ENCODE results near the gene ZBTB46. TPM values are rescaled to one million over a fixed set of nuclear protein-coding genes. Genes with fewer than 3 reads are reported as not detected.
A peak's percentile ranks its signal among the peaks of the same experiment; 100 is the strongest.
"Not testable (repeated sequence)": the region's sequence is repeated elsewhere in the genome, so short reads cannot be mapped to it uniquely, and the experiment has no call there.

ZBTB46 gene
- total RNA-seq, 2 experiments from 2014 or later: 0.10 TPM; not detected in 1

DNA sequence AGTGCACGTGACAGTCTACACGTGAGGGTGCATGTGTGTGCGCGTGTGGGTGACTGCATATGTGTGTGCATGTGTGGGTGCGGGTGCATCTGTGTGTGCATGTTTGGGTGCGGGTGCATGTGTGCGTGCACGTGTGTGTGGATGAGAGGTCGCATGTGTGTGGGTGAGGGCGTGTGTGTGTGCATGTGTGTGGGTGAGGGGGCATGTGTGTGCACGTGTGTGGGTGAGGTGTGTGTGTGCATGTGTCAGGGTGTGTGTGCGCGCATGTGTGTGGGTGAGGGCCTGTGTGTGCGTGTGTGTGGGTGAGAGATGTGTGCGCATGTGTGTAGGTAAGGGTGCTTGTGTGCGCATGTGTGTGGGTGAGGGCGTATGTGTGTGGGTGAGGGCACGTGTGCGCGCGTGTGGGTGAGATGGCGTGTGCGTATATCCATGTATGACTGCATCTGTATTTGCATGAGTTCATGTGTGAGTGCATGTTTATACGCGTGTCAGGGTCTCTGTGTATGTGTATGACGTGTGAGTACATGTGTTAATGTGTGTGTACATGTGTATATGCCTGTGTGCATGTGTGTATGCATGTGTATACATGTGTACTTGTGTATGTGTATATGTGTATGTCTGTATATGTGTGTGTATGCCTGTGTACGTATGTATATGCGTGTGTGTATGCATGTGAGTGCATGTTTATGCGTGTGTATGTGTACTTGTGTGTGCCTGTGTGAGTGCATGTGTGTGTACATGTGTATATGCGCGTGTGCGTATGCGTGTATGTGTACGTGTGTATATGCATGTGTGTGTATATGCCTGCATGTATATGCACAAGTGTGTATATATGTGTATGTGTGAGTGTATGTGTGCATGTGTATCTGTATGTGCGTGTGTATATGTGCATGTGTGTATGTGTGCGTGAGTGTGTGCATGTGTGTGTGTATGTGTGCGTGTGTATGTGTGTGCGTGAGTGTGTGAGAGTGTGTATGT is 98.7 kb downstream of the ZBTB46 start:
- H3K9me3 Mint-ChIP-seq (ENCODE audit: insufficient read depth): peaks cover 3% of the 10 kb centered on the region
- peaks cover 51% of the 10 kb centered on the region for H3K36me3 Mint-ChIP-seq (ENCODE audit: low read depth)
- H3K4me3 Mint-ChIP-seq: no peak overlapping the region
- H3K27ac Mint-ChIP-seq: no peak overlapping the region
- peak; percentile 20 for DNase-seq
- H3K4me1 Mint-ChIP-seq (ENCODE audit: low read depth): peaks cover 42% of the 10 kb centered on the region
- no peaks in the 10 kb centered on the region for H3K27me3 Mint-ChIP-seq (ENCODE audit: low read depth)
- ATAC-seq: no peak
- CTCF ChIA-PET: no interaction called here
- POLR2A ChIA-PET: interaction anchor here (1.2 kb wide), 1 partner anchor 25 kb away, joined by 3 read pairs; the partner anchor contains the start of genes ARFRP1 and ZGPAT

DNA sequence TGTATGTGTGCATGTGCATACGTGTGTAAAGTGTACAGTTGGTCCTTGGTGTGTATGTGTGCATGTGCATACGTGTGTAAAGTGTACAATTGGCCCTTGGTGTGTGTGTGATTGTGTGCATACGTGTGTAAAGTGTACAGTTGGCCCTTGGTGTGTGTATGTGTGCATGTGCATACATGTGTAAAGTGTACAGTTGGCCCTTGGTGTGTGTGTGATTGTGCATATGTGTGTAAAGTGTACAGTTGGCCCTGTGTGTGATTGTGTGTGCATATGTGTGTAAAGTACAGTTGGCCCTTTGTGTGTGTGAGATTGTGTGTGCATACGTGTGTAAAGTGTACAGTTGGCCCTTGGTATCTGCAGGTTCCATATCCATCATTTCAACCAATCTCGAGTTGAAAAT is 99.7 kb downstream of the ZBTB46 start:
- H3K27me3 Mint-ChIP-seq (ENCODE audit: low read depth): no peaks in the 10 kb centered on the region
- ChIA-PET CTCF (interaction anchor here (1.1 kb wide), 1 partner anchor 24 kb away, joined by 3 read pairs; the partner anchor contains the start of genes ARFRP1 and ZGPAT), POLR2A (interaction anchor here (1.0 to 1.1 kb wide), 2 partner anchors 24 to 131 kb away, joined by 4 read pairs; partner anchors contain the start of genes ARFRP1 and ZGPAT)
- no peak for ATAC-seq
- H3K4me3 Mint-ChIP-seq: no peak overlapping the region
- no peak overlapping the region for H3K27ac Mint-ChIP-seq
- no peak for DNase-seq
- H3K4me1 Mint-ChIP-seq (ENCODE audit: low read depth): peaks cover 44% of the 10 kb centered on the region
- peaks cover 50% of the 10 kb centered on the region for H3K36me3 Mint-ChIP-seq (ENCODE audit: low read depth)
- peaks cover 3% of the 10 kb centered on the region for H3K9me3 Mint-ChIP-seq (ENCODE audit: insufficient read depth)

DNA sequence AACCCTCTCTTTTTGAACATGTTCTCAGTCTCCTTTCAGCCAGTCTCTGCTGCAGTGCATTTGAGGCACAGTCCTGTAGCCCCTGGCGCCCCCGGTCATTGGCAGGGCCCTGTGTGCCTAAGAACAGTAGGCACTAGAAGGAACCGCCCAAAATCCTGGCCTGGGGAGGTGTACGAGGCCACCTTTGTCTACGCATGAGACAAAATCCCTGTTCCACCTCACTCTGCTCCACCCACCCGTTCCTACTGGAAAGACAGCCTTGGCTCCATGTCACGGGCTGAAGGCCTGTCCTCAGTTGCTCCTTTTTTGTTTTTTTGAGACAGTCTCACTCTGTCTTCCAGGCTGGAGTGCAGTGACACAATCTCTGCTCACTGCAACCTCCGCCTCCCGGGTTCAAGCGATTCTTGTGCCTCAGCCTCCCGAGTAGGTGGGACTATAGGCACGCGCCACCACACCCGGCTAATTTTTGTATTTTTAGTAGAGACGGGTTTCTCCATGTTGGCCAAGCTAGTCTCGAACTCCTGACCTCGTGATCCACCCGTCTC is 100.8 kb downstream of the ZBTB46 start:
- ChIA-PET CTCF (interaction anchor here (1.1 kb wide), 1 partner anchor 23 kb away, joined by 3 read pairs; the partner anchor contains the start of genes ARFRP1 and ZGPAT), POLR2A (interaction anchor here (1.0 to 1.1 kb wide), 2 partner anchors 23 to 132 kb away, joined by 4 read pairs; partner anchors contain the start of genes ARFRP1 and ZGPAT)
- H3K9me3 Mint-ChIP-seq (ENCODE audit: insufficient read depth); ATAC-seq; H3K4me3 Mint-ChIP-seq; H3K27ac Mint-ChIP-seq; H3K27me3 Mint-ChIP-seq (ENCODE audit: low read depth): not testable (repeated sequence)
- Mint-ChIP-seq H3K4me1 (ENCODE audit: low read depth) (peaks cover 32% of the 10 kb centered on the region), H3K36me3 (ENCODE audit: low read depth) (peaks cover 47% of the 10 kb centered on the region)
- peak; percentile 20 for DNase-seq

DNA sequence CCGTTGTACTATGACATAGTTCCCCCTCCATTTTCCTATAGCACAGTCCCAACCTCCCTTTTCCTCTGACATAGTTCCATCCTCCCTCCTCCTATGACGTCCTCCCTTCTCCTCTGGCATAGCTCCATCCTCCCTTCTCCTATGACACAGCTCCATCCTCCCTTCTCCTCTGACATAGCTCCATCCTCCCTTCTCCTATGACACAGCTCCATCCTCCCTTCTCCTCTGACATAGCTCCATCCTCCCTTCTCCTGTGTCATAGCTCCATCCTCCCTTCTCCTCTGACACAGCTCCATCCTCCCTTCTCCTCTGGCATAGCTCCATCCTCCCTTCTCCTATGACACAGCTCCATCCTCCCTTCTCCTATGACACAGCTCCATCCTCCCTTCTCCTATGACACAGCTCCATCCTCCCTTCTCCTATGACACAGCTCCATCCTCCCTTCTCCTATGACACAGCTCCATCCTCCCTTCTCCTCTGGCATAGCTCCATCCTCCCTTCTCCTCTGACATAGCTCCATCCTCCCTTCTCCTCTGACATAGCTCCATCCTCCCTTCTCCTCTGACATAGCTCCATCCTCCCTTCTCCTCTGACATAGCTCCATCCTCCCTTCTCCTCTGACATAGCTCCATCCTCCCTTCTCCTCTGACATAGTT is 108.0 kb downstream of the ZBTB46 start:
- H3K27ac Mint-ChIP-seq; H3K4me3 Mint-ChIP-seq; ATAC-seq; H3K27me3 Mint-ChIP-seq (ENCODE audit: low read depth); DNase-seq; CTCF ChIA-PET: not testable (repeated sequence)
- peaks cover 32% of the 10 kb centered on the region for H3K4me1 Mint-ChIP-seq (ENCODE audit: low read depth)
- H3K9me3 Mint-ChIP-seq (ENCODE audit: insufficient read depth): peaks cover 10% of the 10 kb centered on the region
- peaks cover 67% of the 10 kb centered on the region for H3K36me3 Mint-ChIP-seq (ENCODE audit: low read depth)
- POLR2A ChIA-PET: interaction anchor here (1.5 to 2.2 kb wide), 2 partner anchors 14 to 15 kb away, joined by 4 to 12 read pairs; partner anchors contain the start of genes ARFRP1, LIME1 and ZGPAT

DNA sequence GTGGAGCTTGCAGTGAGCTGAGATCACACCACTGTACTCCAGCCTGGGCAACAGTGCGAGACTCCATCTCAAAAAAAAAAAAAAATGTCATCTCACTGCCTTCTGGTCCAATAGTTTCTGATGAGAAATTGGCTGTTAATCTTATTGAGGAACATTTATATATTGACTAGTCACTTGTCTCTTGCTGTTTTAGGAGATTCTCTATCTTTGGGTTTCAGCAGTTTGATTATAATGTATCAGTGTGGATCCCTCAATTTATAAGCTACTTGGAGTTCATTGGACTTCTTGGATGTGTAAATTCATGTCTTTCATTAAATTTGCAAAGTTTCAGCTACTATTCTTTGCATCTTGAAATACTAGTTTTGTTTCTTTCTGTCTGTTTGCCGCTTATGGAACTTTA is 112.1 kb downstream of the ZBTB46 start:
- POLR2A ChIA-PET: no interaction called here
- Mint-ChIP-seq H3K4me1 (ENCODE audit: low read depth) (peaks cover 22% of the 10 kb centered on the region), H3K27me3 (ENCODE audit: low read depth) (no peaks in the 10 kb centered on the region), H3K36me3 (ENCODE audit: low read depth) (peaks cover 78% of the 10 kb centered on the region), H3K4me3 (no peak overlapping the region), H3K27ac (no peak overlapping the region), H3K9me3 (ENCODE audit: insufficient read depth) (peaks cover 12% of the 10 kb centered on the region)
- ATAC-seq: no peak
- CTCF ChIA-PET: interaction anchor here (0.9 to 1.2 kb wide), 2 partner anchors 11 to 17 kb away, joined by 3 to 10 read pairs; partner anchors contain the start of genes ARFRP1, LIME1 and ZGPAT
- no peak for DNase-seq

DNA sequence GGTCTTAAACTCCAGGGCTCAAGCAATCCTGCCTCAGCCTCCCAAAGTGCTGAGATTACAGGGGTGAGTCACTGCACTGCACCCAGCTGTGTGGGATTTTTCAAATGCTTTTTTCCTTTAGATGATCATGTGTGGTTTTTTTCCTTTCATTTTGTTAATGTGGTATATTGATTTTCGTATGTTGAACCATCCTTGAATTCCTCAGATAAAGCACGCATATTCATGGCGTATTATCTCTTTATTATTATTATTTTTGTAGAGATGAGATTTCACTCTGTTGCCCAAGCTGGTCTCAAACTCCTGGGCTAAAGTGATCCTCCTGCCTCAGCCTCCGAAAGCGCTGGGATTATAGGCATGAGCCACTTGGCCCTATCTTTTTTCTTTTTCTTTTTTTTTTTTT is 116.2 kb downstream of the ZBTB46 start:
- H3K27me3 Mint-ChIP-seq (ENCODE audit: low read depth): no peaks in the 10 kb centered on the region
- no peak overlapping the region for H3K27ac Mint-ChIP-seq
- no peak overlapping the region for H3K4me3 Mint-ChIP-seq
- H3K36me3 Mint-ChIP-seq (ENCODE audit: low read depth): peaks cover 88% of the 10 kb centered on the region
- peaks cover 12% of the 10 kb centered on the region for H3K9me3 Mint-ChIP-seq (ENCODE audit: insufficient read depth)
- CTCF ChIA-PET: interaction anchor here (1.3 kb wide), 1 partner anchor 7 kb away, joined by 4 read pairs; the partner anchor contains the start of genes ARFRP1 and ZGPAT
- ATAC-seq: no peak
- H3K4me1 Mint-ChIP-seq (ENCODE audit: low read depth): peaks cover 32% of the 10 kb centered on the region
- DNase-seq: no peak
- POLR2A ChIA-PET: interaction anchor here (1.0 kb wide), 1 partner anchor 13 kb away, joined by 3 read pairs; no protein-coding TSS in a partner anchor

DNA sequence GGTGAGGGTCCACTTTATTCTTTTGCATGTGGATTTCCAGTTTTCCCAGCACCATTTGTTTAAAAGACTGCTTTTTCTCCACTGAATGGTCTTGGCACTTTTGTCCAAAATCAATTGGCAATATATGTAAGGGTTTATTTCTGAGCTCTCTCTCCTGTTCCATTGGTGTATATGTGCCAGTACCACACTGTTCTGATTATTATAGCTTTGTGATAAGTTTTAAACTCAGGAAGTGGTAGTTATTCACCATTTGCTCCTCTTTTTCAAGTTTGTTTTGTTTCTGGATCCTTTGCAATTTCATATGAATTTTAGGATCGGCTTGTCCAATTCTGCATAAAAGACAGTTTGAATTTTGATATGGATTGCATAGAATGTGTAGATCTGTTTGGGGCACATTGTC is 118.9 kb downstream of the ZBTB46 start:
- Mint-ChIP-seq H3K4me3 (no peak overlapping the region), H3K9me3 (ENCODE audit: insufficient read depth) (peaks cover 5% of the 10 kb centered on the region), H3K4me1 (ENCODE audit: low read depth) (peaks cover 39% of the 10 kb centered on the region), H3K27ac (no peak overlapping the region), H3K36me3 (ENCODE audit: low read depth) (peaks cover 79% of the 10 kb centered on the region), H3K27me3 (ENCODE audit: low read depth) (no peaks in the 10 kb centered on the region)
- ATAC-seq: no peak
- ChIA-PET CTCF (interaction anchor here (1.3 kb wide), 1 partner anchor 262 kb away, joined by 3 read pairs; no protein-coding TSS in a partner anchor), POLR2A (no interaction called here)
- DNase-seq: no peak

DNA sequence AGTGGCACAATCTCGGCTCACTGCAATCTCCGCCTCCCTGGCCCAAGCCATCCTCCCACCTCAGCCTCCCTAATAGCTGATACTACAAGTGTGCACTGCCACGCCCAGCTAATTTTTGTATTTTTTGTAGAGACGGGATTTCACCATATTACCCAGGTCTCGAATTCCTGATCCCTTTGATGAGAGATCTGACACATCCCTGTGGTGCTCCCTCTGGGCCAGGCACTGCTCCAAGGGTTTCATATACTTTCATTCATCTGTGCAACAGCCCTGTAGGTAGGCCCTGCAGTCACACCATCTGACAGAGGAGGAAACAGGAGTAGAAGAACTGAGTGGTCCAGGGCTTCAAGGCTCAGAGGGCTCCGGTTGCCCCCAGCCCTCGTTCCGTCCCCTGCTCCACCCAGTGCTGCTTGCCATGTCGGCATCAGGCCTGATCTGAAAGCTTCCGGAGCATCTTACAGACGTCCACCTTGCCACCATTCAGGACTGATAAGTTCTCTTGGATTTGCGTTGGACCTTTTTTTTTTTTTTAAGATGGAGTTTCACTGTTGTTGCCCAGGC is 119.9 kb downstream of the ZBTB46 start:
- H3K36me3 Mint-ChIP-seq (ENCODE audit: low read depth): peaks cover 77% of the 10 kb centered on the region
- H3K4me3 Mint-ChIP-seq: no peak overlapping the region
- no peaks in the 10 kb centered on the region for H3K27me3 Mint-ChIP-seq (ENCODE audit: low read depth)
- ATAC-seq: no peak
- CTCF ChIA-PET: interaction anchor here (1.2 to 1.3 kb wide), 2 partner anchors 16 to 263 kb away, joined by 3 to 6 read pairs; no protein-coding TSS in a partner anchor
- H3K27ac Mint-ChIP-seq: no peak overlapping the region
- H3K4me1 Mint-ChIP-seq (ENCODE audit: low read depth): peaks cover 45% of the 10 kb centered on the region
- DNase-seq: no peak
- peaks cover 3% of the 10 kb centered on the region for H3K9me3 Mint-ChIP-seq (ENCODE audit: insufficient read depth)
- POLR2A ChIA-PET: interaction anchor here (0.8 kb wide), 1 partner anchor 32 kb away, joined by 3 read pairs; no protein-coding TSS in a partner anchor

DNA sequence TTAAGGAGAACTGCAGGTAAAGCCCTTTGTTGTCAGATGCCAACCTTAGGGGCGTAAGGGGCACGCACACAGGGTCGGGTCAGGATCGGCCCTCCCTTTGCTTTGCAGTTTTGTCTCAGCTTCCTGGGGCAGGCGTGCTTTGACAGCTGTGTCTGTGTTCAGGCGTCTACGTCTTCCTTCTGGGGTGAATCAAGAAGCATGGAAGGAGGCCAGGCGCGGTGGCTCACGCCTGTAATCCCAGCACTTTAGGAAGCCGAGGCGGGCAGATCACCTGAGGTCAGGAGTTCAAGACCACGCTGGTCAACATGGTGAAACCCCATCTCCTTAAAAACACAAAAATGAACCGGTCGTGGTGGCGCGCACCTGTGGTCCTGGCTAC is 121.9 kb downstream of the ZBTB46 start:
- Mint-ChIP-seq H3K27ac (peak overlapping the region; percentile 34), H3K4me3 (peak overlapping the region; percentile 90), H3K9me3 (ENCODE audit: insufficient read depth) (no peaks in the 10 kb centered on the region), H3K27me3 (ENCODE audit: low read depth) (no peaks in the 10 kb centered on the region), H3K4me1 (ENCODE audit: low read depth) (peaks cover 45% of the 10 kb centered on the region), H3K36me3 (ENCODE audit: low read depth) (peaks cover 78% of the 10 kb centered on the region)
- peak; percentile 20 for DNase-seq
- ChIA-PET POLR2A (interaction anchor here (0.6 to 2.0 kb wide), 3 partner anchors 9 to 51 kb away, joined by 3 to 5 read pairs (median 3); partner anchors contain the start of gene RTEL1), CTCF (interaction anchor here (1.9 to 4.2 kb wide), 3 partner anchors 28 to 155 kb away, joined by 15 to 70 read pairs (median 46); partner anchors contain the start of genes LIME1, SLC2A4RG and TPD52L2)
- ATAC-seq: no peak

DNA sequence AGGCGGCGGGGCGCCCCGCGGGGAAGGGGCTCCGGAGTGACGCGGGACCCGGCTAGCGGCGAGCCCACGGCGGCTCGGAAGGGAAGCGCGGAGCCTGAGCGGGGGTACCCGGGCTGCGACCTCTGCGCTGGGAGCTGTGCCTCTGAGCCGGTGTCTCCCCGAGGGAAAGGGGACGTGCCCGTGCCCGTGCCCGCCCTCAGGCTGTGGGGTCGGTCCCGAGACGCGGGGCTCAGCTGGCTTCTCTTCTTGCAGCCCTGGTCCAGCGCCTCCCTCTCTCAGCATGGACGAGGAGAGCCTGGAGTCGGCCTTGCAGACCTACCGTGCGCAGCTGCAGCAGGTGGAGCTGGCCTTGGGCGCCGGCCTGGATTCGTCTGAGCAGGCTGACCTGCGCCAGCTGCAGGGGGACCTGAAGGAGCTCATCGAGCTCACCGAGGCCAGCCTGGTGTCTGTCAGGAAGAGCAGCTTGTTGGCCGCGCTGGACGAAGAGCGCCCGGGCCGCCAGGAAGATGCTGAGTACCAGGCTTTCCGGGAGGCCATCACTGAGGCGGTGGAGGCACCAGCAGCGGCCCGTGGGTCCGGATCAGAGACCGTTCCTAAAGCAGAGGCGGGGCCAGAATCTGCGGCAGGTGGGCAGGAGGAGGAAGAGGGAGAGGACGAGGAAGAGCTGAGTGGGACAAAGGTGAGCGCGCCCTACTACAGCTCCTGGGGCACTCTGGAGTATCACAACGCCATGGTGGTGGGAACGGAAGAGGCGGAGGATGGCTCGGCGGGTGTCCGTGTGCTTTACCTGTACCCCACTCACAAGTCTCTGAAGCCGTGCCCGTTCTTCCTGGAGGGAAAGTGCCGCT is 122.5 kb downstream of the ZBTB46 start:
- H3K4me1 Mint-ChIP-seq (ENCODE audit: low read depth): peaks cover 45% of the 10 kb centered on the region
- no peaks in the 10 kb centered on the region for H3K9me3 Mint-ChIP-seq (ENCODE audit: insufficient read depth)
- H3K27me3 Mint-ChIP-seq (ENCODE audit: low read depth): no peaks in the 10 kb centered on the region
- DNase-seq (peak; percentile 27), ATAC-seq (peak; percentile 15)
- peaks cover 72% of the 10 kb centered on the region for H3K36me3 Mint-ChIP-seq (ENCODE audit: low read depth)
- peak overlapping the region; percentile 90 for H3K4me3 Mint-ChIP-seq
- peak overlapping the region; percentile 75 for H3K27ac Mint-ChIP-seq
- CTCF ChIA-PET: interaction anchor here (0.6 to 4.2 kb wide), 21 partner anchors 11 to 349 kb away, joined by 3 to 70 read pairs (median 7); partner anchors contain the start of genes GMEB2, LIME1, RTEL1 and SAMD10
- POLR2A ChIA-PET: interaction anchor here (0.6 to 2.2 kb wide), 16 partner anchors 8 to 356 kb away, joined by 3 to 19 read pairs (median 5); partner anchors contain the start of genes GMEB2, LIME1, RTEL1 and SLC2A4RG

Data from activated CD8-positive, alpha-beta T cell treated with anti-CD3 and anti-CD28 coated beads, Interleukin-2, amount 10 ng/mL, durations not matched to agents 7 days and 5 days (primary cell).